PC-9 (cell line): Measurements from ENCODE around the gene FXYD4. TPM values are rescaled to one million over a fixed set of nuclear protein-coding genes. Genes with fewer than 3 reads are reported as not detected.
"Not testable (repeated sequence)": the region's sequence is repeated elsewhere in the genome, so short reads cannot be mapped to it uniquely, and the experiment has no call there.

Experiments
- BruUV-seq: library from RNA; stranded (reverse); fragments of 400-500 nt; replicated peaks from 2 replicates; lab custom pipeline; 2021; lab: Mats Ljungman, UMichigan
- CTCF ChIA-PET: fragments of 300-600 bp; sonication (Branson Sonifier 250); formaldehyde crosslinking; loops from one replicate; lab custom pipeline; 2022; ENCODE audit warnings: antibody characterized with exemption; lab: Charles Lee
- POLR2A ChIA-PET: fragments of 300-600 bp; sonication (Branson Sonifier 250); formaldehyde crosslinking; loops from one replicate; lab custom pipeline; 2022; ENCODE audit warnings: antibody characterized with exemption; ENCODE audit not compliant: unreplicated experiment; lab: Charles Lee
- DNase-seq, 2 experiments: peaks; one replicate each; pipeline versions ENCODE4 v3.0.0 to v3.0.0-alpha.2; 2015 to 2022; ENCODE audit warnings: mixed read lengths in 1 of 2
- H2AFZ ChIP-seq: fragments of 200-600 bp; sonication (generic); 2 replicates; pipeline ENCODE4 v1.8.1; 2017; ENCODE audit warnings: antibody characterized with exemption
- H3F3A ChIP-seq: fragments of 200-600 bp; sonication (generic); 2 replicates; pipeline ENCODE4 v1.8.1; 2017; ENCODE audit warnings: antibody characterized with exemption, mild to moderate bottlenecking, low read depth; ENCODE audit not compliant: insufficient read depth
- H3K27ac ChIP-seq: fragments of 200-600 bp; sonication (generic); 2 replicates; pipeline ENCODE4 v1.6.1; 2016; ENCODE audit warnings: mixed run types
- H3K27me3 ChIP-seq: fragments of 200-600 bp; sonication (generic); 2 replicates; pipeline ENCODE4 v1.6.1; 2016; ENCODE audit warnings: low read depth, mixed run types; ENCODE audit not compliant: insufficient read depth
- H3K36me3 ChIP-seq: fragments of 200-600 bp; sonication (generic); 2 replicates; pipeline ENCODE4 v1.6.1; 2016; ENCODE audit warnings: low read depth, mixed run types
- H3K4me1 ChIP-seq: fragments of 200-600 bp; sonication (generic); replicated peaks from 2 replicates; pipeline ENCODE4 v1.6.1; 2016; ENCODE audit warnings: mixed run types; ENCODE audit not compliant: insufficient read depth
- H3K4me2 ChIP-seq: fragments of 200-600 bp; sonication (generic); 2 replicates; pipeline ENCODE4 v1.6.1; 2017; ENCODE audit warnings: mixed run types
- H3K4me3 ChIP-seq: fragments of 200-600 bp; sonication (generic); 2 replicates; pipeline ENCODE4 v1.6.1; 2016; ENCODE audit warnings: mixed run types
- H3K79me2 ChIP-seq: fragments of 200-600 bp; sonication (generic); 2 replicates; pipeline ENCODE4 v1.6.1; 2017; ENCODE audit warnings: low read depth, mixed run types
- H3K9me2 ChIP-seq: fragments of 200-600 bp; sonication (generic); 2 replicates; pipeline ENCODE4 v1.8.1; 2017; ENCODE audit warnings: mild to moderate bottlenecking; ENCODE audit not compliant: insufficient read depth
- H3K9me3 ChIP-seq: fragments of 200-600 bp; sonication (generic); 2 replicates; pipeline ENCODE4 v1.8.1; 2016; ENCODE audit warnings: low read depth; ENCODE audit not compliant: insufficient read depth
- H4K20me1 ChIP-seq: fragments of 200-600 bp; sonication (generic); 2 replicates; pipeline ENCODE4 v1.8.1; 2017; ENCODE audit not compliant: insufficient read depth
- CTCF ChIP-seq: fragments of 200-600 bp; sonication (generic); conservative IDR thresholded peaks from 2 replicates; pipeline ENCODE4 v1.6.1; 2017; ENCODE audit warnings: mixed run types, antibody characterized with exemption, mild to moderate bottlenecking, moderate library complexity
- EZH2 ChIP-seq: fragments of 200-600 bp; sonication (generic); IDR thresholded peaks from 2 replicates; pipeline ENCODE4 v1.8.0; 2017; ENCODE audit warnings: antibody characterized with exemption, low read depth
- intact Hi-C: fragments of 100-400 bp; cut with micrococcal nuclease; formaldehyde crosslinking; loops from one replicate; pipeline ENCODE4 v1.10.0; 2022; ENCODE audit not compliant: unreplicated experiment
- total RNA-seq: library from RNA; stranded (reverse); gene quantifications from 2 replicates; pipeline ENCODE4 v1.2.3, GENCODE V29; 2021

FXYD4 gene
- total RNA-seq, 1 experiment from 2014 or later, result not detected

DNA sequence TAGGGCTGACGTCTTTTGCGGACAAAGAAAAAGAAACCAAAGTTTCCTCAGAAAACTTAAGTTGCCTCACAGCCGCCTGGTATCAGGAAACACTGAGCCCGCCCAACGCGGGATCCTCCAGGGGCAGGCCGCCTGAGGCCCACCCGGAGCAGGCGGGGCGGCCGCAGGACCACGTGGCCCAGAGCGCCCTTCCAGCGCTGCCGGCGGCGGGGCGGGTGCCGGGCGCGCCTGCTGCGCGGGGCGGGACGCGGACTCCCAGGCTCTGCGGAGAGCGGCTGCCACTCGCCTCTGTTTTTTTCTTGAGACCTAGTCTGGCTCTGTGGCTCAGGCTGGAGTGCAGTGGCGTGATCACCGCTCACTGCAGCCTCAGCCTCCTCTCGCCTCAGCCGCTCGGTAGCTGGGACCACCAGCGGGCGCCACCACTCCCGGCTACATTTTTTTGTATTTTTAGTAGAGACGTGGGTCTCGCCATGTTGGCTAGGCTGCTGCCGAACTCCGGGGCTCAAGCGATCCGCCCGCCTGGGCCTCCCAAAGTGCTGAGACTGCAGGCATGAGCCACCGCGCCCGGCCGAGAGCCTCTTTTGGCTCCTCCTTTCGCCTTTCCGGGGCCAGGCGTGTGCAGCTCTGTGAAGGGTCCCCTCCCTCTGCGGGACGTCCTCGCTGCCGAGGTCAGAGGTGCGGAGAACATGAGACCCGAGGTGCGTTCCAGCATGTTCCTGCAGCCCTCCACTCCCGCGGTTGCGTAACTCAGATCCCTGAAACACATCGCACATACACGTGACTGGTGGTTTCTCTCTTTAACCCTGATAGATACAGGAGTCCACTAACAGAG lies 49.1 kb downstream of the FXYD4 start:
- no peaks in the 10 kb centered on the region for H3K27me3 ChIP-seq
- H3F3A ChIP-seq, result peaks cover 30% of the 10 kb centered on the region
- no peaks in the 10 kb centered on the region for H3K79me2 ChIP-seq
- no peaks in the 10 kb centered on the region for H4K20me1 ChIP-seq
- H3K9me2 ChIP-seq, result no peaks in the 10 kb centered on the region
- CTCF ChIA-PET, result interaction anchor here (0.6 kb wide), 2 partner anchors 13 to 577 kb away, joined by 4 to 8 read pairs; no protein-coding TSS in a partner anchor
- H3K4me3 ChIP-seq, result peak overlapping the region; percentile 80
- POLR2A ChIA-PET, result interaction anchor here (0.6 to 0.7 kb wide), 4 partner anchors 16 to 116 kb away, joined by 3 to 9 read pairs (median 6); partner anchors contain the start of gene ZNF487
- no peaks in the 10 kb centered on the region for H3K36me3 ChIP-seq
- H3K9me3 ChIP-seq, result no peaks in the 10 kb centered on the region
- DNase-seq, result peak; percentile 65 to 91
- TF ChIP-seq CTCF (no peak), EZH2 (no peak)
- H2AFZ ChIP-seq, result peak overlapping the region; percentile 92
- TSS peak; percentile 81 for BruUV-seq
- H3K27ac ChIP-seq, result peak overlapping the region; percentile 77
- H3K4me1 ChIP-seq, result peaks cover 14% of the 10 kb centered on the region
- intact Hi-C loops, result loop anchor here (1.0 to 2.0 kb wide), 3 partner anchors 11 to 24 kb away; partner anchors contain the start of gene HNRNPF
- H3K4me2 ChIP-seq, result peak overlapping the region; percentile 89

DNA sequence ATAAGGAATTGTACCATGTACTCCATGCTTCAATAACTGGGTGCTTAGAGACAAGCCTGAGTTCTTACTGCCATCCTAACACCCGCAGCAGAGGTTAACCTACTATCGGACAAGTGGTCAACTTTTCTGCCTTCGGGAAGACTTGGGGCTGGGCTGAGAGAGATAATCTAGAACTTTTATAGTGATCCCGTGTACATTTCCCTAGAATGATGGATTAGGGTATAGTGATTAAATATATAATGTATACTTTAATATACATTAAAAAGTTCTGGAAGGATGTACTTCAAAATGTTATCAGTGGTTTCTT lies 49.7 kb downstream of the FXYD4 start:
- Histone ChIP-seq H3K4me2 (peak overlapping the region; percentile 89), H3K4me3 (peak overlapping the region; percentile 80), H3F3A (peaks cover 30% of the 10 kb centered on the region), H3K9me2 (no peaks in the 10 kb centered on the region), H4K20me1 (no peaks in the 10 kb centered on the region), H3K4me1 (peaks cover 14% of the 10 kb centered on the region), H2AFZ (peak overlapping the region; percentile 92), H3K27me3 (no peaks in the 10 kb centered on the region), H3K27ac (peak overlapping the region; percentile 77), H3K9me3 (no peaks in the 10 kb centered on the region), H3K36me3 (no peaks in the 10 kb centered on the region), H3K79me2 (no peaks in the 10 kb centered on the region)
- intact Hi-C loops, result loop anchor here (2.0 kb wide), 1 partner anchor 24 kb away; no protein-coding TSS in a partner anchor
- DNase-seq, result no peak
- TF ChIP-seq CTCF (no peak), EZH2 (no peak)
- ChIA-PET CTCF (interaction anchor here (0.6 kb wide), 1 partner anchor 577 kb away, joined by 4 read pairs; no protein-coding TSS in a partner anchor), POLR2A (interaction anchor here (0.6 kb wide), 2 partner anchors 16 to 23 kb away, joined by 3 to 7 read pairs; partner anchors contain the start of gene ZNF487)
- BruUV-seq, result no TSS peak

GRCh38 chr10:43421519-43421918 lies 50.1 kb downstream of the FXYD4 start:
- H3K36me3 ChIP-seq, result no peaks in the 10 kb centered on the region
- H3K79me2 ChIP-seq, result no peaks in the 10 kb centered on the region
- H3K9me2 ChIP-seq, result no peaks in the 10 kb centered on the region
- no peaks in the 10 kb centered on the region for H3K9me3 ChIP-seq
- no TSS peak for BruUV-seq
- DNase-seq, result no peak
- peak overlapping the region; percentile 77; the same call in 1 of the 2 replicates for H3K27ac ChIP-seq
- H3F3A ChIP-seq, result peaks cover 30% of the 10 kb centered on the region
- H3K4me3 ChIP-seq, result peak overlapping the region; percentile 80; the same call in 1 of the 2 replicates
- H3K27me3 ChIP-seq, result no peaks in the 10 kb centered on the region
- peak overlapping the region; percentile 89 for H3K4me2 ChIP-seq
- ChIA-PET POLR2A (no interaction called here), CTCF (no interaction called here)
- no peaks in the 10 kb centered on the region for H4K20me1 ChIP-seq
- intact Hi-C loops, result loop anchor here (2.0 kb wide), 1 partner anchor 25 kb away; no protein-coding TSS in a partner anchor
- no peak overlapping the region for H2AFZ ChIP-seq
- H3K4me1 ChIP-seq, result peaks cover 14% of the 10 kb centered on the region
- no peak for TF ChIP-seq CTCF
- TF ChIP-seq EZH2, result no peak

GRCh38 chr10:43421944-43422343 lies 50.5 kb downstream of the FXYD4 start:
- H4K20me1 ChIP-seq, POLR2A ChIA-PET, DNase-seq, H3K4me3 ChIP-seq, H3K9me2 ChIP-seq, H3K79me2 ChIP-seq, BruUV-seq, H2AFZ ChIP-seq, CTCF ChIA-PET, H3K36me3 ChIP-seq, H3K9me3 ChIP-seq, H3K27me3 ChIP-seq: not testable (repeated sequence)
- intact Hi-C loops, result loop anchor here (2.0 kb wide), 1 partner anchor 25 kb away; no protein-coding TSS in a partner anchor
- peaks cover 30% of the 10 kb centered on the region for H3F3A ChIP-seq
- peaks cover 14% of the 10 kb centered on the region for H3K4me1 ChIP-seq
- H3K4me2 ChIP-seq, result 0 out of 2 replicates have a peak overlapping the region, but pooled peaks have one; percentile 89
- peak overlapping the region; percentile 77; the same call in 1 of the 2 replicates for H3K27ac ChIP-seq
